ENCODE measurements around the gene BANK1.

BANK1 gene

DNA sequence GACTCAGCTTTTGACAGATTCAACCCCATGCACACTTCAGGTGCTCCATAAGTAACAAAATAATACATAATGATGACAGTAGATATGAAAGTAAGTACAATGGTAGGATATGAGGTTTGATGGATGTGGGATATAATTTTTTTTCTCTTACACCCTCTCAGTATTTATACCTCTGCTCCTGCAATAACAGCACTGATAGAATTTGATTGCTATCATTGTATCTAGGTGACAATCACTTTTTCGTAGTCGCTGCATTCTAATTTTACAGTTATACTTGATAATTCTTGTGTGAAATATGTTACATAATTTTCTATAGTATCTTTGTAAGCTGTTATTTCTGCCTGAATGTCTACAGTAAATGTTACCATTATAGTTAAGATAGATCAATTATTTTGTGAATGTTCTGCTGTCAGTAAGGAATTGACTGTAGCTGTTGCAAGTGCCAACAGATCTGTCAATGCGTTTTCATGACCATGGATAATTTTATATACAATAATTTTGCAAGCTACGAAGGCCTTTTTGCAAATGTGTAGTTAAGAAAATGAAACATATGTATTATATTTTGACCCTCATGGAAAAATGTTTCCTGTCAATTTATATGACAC is 128.9 kb downstream of the BANK1 start:
- CTCF ChIA-PET: interaction anchor here (0.7 kb wide), 1 partner anchor 169 kb away, joined by 3 read pairs; no protein-coding TSS in a partner anchor
- POLR2A ChIA-PET (ENCODE audit: low non-redundant PET): no interaction called here
- no peak for TF ChIP-seq CTCF (conservative IDR thresholded peaks at IDR 0.05; ENCODE audit: low read depth)
- no peak for DNase-seq (ENCODE audit: low spot score)
- no peak overlapping the region for H3K27ac ChIP-seq

DNA sequence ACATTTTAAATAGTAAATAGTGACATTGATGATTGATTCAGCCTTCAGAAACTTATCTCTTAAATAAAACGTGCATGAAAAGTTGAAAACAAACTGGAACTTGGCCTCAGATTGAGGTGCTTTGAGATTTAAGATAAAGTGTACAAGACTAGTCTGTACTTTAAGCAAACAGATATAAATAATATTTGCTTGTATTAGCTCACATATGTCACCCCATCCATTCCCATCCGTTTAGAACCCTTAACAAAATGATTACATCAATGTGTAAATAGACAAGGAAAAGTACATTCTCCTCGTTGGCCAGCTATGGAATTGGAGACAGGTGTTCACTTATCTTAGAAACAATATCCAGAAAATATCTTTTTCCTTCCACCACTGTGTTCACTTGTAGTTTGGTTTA is 130.8 kb downstream of the BANK1 start:
- CTCF ChIA-PET: interaction anchor here (0.5 kb wide), 1 partner anchor 572 kb away, joined by 4 read pairs; no protein-coding TSS in a partner anchor
- TF ChIP-seq CTCF (conservative IDR thresholded peaks at IDR 0.05; ENCODE audit: low read depth): no peak
- POLR2A ChIA-PET (ENCODE audit: low non-redundant PET): no interaction called here
- no peak overlapping the region for H3K27ac ChIP-seq
- DNase-seq (ENCODE audit: low spot score): no peak

GRCh38 chr4:101931619-101932018 is 141.1 kb downstream of the BANK1 start:
- TF ChIP-seq CTCF (conservative IDR thresholded peaks at IDR 0.05; ENCODE audit: low read depth): no peak
- ChIA-PET CTCF (interaction anchor here (0.6 to 0.9 kb wide), 2 partner anchors 62 to 334 kb away, joined by 3 to 4 read pairs; no protein-coding TSS in a partner anchor), POLR2A (ENCODE audit: low non-redundant PET) (no interaction called here)
- DNase-seq (ENCODE audit: low spot score): no peak
- H3K27ac ChIP-seq: no peak overlapping the region

DNA sequence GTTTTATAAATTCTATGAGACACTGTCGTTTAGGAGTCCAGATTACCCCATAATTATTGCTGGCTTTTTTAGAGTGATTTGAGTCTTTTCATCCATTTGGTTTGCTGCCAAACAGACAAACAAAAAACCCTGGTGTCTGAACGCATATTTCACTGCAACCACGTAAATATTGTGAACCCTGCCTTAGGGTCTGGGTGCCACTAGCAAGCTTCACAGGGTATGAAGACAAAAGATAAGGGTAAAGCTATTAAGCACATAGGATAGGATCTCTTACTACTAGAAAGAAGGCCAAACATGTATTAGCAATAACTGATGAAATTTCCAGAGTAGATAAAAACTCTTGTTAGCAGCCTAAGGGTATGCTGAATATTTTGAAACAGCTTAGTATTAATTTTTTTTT is 143.3 kb downstream of the BANK1 start:
- H3K27ac ChIP-seq: no peak overlapping the region
- ChIA-PET CTCF (no interaction called here), POLR2A (ENCODE audit: low non-redundant PET) (no interaction called here)
- DNase-seq (ENCODE audit: low spot score): no peak
- no peak for TF ChIP-seq CTCF (conservative IDR thresholded peaks at IDR 0.05; ENCODE audit: low read depth)

- no peak for TF ChIP-seq CTCF (conservative IDR thresholded peaks at IDR 0.05; ENCODE audit: low read depth)
- POLR2A ChIA-PET (ENCODE audit: low non-redundant PET): no interaction called here
- CTCF ChIA-PET: no interaction called here
- H3K27ac ChIP-seq: no peak overlapping the region
- DNase-seq (ENCODE audit: low spot score): no peak
Measured at GRCh38 chr4:101938836-101939235, 148.3 kb downstream of the BANK1 start.

GRCh38 chr4:101941816-101942358 is 151.4 kb downstream of the BANK1 start:
- CTCF ChIA-PET: interaction anchor here (0.5 kb wide), 1 partner anchor 14 kb away, joined by 4 read pairs; no protein-coding TSS in a partner anchor
- no peak overlapping the region for H3K27ac ChIP-seq
- POLR2A ChIA-PET (ENCODE audit: low non-redundant PET): no interaction called here
- no peak for TF ChIP-seq CTCF (conservative IDR thresholded peaks at IDR 0.05; ENCODE audit: low read depth)
- DNase-seq (ENCODE audit: low spot score): no peak
